KOPT-K1 (cell line): ENCODE data around the gene FBXO34.
"Not testable (repeated sequence)": the region's sequence is repeated elsewhere in the genome, so short reads cannot be mapped to it uniquely, and the experiment has no call there.

Experiments
- H3K27ac ChIP-seq: fragments of 200-600 bp; sonication (generic); 2 replicates; pipeline ENCODE4 v1.5.1; 2016; ENCODE audit warnings: antibody characterized with exemption, mild to moderate bottlenecking, low read depth, low read length; ENCODE audit not compliant: poor library complexity, severe bottlenecking
- H3K36me3 ChIP-seq: fragments of 200-600 bp; sonication (generic); 2 replicates; pipeline ENCODE4 v1.5.1; 2017; ENCODE audit warnings: antibody characterized with exemption, mild to moderate bottlenecking, low read length, moderate library complexity; ENCODE audit not compliant: insufficient read depth
- H3K9me3 ChIP-seq: fragments of 200-600 bp; sonication (generic); 2 replicates; pipeline ENCODE4 v1.5.1; 2017; ENCODE audit warnings: antibody characterized with exemption, low read length, mild to moderate bottlenecking; ENCODE audit not compliant: insufficient read depth, poor library complexity, severe bottlenecking

FBXO34 gene

DNA sequence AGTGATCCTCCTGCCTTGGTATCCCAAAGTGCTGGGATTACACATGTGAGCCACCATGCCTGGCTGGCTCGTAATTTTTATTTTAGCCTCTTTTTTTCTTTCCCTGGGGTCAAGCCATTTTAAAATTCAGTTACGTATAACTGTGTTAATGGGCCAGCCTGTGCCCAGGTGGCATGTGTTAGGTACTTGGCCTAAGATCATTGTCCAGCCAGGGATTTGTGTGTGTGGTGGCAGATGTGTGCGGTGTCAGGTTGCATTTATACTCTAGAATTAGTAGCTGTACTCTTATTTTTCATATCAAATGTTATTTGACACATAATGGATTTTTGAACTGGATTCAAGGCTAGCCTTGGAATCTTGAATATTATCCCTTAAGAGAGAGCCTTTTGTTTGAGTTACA, 69.3 kb downstream of the FBXO34 start:
- H3K36me3 ChIP-seq = no peaks in the 10 kb centered on the region
- no peak overlapping the region for H3K27ac ChIP-seq
- no peaks in the 10 kb centered on the region for H3K9me3 ChIP-seq

DNA sequence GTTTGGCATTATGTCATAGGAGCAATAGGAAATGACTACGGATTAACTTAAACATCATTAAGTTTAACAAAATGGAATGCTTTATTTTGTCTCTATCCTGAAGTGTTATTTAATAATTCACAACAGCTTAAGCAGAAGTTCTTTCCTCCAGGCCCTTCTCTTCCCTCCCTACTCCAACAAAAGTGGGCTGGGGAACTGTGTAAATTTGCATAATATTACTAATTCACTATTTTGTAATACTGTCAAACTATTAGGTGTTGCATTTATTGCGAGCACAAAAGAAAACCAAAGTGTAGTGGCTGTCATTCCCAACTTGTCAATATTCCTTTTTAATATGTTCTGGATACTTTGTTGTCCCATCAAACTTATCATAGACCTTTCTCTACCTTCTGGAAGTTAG, 70.6 kb downstream of the FBXO34 start:
- H3K9me3 ChIP-seq = no peaks in the 10 kb centered on the region
- no peaks in the 10 kb centered on the region for H3K36me3 ChIP-seq
- no peak overlapping the region for H3K27ac ChIP-seq

DNA sequence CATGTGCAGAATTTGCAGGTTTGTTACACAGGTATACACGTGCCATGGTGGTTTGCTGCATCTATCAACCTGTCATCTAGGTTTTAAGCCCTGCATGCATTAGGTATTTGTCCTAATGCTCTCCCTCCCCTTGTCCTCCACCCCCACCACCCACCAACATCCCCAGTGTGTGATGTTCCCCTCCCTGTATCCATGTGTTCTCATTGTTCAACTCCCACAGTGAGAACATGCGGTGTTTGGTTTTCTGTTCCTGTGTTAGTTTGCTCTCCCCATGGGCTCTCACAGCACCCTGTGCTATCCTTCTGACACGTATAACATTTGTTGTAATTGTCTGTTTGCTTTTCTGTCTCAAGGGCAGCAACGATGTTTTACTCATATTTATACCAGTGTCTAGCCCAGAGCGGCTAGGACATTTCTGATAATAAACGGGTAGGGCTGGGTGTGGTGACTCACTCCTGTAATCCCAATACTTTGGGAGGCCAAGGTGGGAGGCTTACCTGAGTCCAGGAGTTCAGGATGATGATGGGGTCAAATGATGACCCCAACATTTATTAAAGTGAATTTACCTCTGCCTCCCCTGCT, 73.5 kb downstream of the FBXO34 start:
- H3K36me3 ChIP-seq, H3K27ac ChIP-seq, H3K9me3 ChIP-seq: not testable (repeated sequence)

DNA sequence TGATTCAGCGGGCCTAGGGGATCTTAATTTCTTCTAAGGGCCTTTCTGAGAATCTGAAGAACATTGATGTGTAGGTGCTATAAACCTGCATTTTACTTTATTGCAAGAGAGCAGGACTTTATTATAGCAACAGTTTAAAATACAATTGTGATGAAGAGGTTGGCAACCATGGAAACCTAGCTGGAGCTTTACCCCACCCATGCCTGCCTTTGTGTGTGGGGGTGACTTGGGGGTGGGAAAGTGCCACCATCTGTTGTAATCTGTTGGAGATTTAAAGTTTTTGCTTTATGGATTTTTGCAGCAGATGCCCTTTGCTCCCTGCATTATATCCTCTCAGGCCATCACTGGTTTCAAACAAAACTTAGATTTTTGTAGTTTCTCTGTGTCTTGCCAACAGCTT, 75.8 kb downstream of the FBXO34 start:
- H3K27ac ChIP-seq = no peak overlapping the region
- H3K36me3 ChIP-seq = peaks cover 20% of the 10 kb centered on the region
- no peaks in the 10 kb centered on the region for H3K9me3 ChIP-seq

DNA sequence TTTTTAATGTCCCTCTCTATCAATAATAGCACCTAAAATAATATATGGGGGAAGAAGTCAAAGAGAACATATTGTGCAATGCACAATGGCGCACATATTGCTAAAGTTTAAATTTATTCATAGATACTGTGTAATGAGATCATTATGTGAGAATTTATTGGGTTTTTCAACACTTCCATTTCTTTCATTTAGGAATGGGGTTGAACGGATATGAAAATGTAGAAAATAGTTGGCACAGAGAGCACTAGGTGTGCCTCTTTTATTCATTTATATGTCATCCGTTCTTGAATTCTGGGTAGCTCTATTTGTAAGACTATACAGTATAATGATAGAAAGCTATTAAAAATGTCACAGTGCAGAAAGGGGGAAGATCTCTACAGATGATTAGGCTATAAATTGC, 76.5 kb downstream of the FBXO34 start:
- Histone ChIP-seq H3K36me3 (peaks cover 27% of the 10 kb centered on the region), H3K9me3 (no peaks in the 10 kb centered on the region), H3K27ac (no peak overlapping the region)

DNA sequence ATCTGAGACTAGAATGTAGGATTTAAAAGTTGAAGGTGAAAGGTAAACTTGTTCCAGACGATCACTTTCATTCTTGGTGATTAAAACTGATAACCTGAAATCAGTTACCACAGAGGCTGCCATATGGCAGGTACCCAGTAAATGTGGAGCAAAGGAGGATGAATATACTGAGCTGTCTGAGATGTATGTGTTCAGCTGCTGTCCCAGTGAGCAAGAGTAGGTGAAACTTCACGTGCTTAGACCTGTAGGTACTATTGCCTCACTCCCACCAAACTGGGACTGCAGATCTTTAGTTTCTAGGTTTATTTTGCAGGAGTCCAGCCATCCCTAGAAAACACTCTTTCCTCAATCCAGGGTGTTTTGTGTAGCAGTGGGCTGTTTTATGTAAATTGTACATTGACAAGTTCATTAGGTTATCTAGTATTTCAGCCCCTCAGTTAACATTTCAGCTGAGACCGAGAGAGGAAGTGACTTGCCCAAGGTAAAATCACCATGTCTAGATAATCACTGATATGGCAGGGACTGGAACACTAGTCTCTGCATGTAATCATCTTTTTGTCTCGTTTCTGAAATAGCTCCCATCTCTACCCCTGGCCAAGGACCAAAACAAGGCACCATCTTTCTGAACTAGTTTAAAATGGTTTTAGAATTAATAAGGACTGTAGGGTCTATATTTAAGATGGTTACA, 77.7 kb downstream of the FBXO34 start:
- no peaks in the 10 kb centered on the region for H3K9me3 ChIP-seq
- no peak overlapping the region for H3K27ac ChIP-seq
- H3K36me3 ChIP-seq = peaks cover 33% of the 10 kb centered on the region

DNA sequence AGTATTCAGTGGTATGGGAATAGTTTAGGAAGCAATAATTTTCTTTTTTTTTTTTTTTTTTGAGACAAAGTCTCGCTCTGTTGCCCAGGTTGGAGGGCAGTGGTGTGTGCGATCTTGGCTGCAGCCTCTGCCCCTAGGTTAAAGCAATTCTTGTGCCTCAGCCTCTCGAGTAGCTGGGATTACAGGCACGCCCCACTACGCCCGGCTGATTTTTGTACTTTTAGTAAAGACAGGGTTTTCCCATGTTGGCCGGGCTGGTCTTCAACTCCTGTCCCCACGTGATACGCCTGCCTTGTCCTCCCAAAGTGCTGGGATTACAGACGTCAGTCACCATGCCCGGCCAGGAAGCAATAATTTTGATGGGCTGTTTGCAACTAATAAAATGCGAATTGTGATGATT, 78.3 kb downstream of the FBXO34 start:
- no peak overlapping the region for H3K27ac ChIP-seq
- H3K9me3 ChIP-seq = no peaks in the 10 kb centered on the region

DNA sequence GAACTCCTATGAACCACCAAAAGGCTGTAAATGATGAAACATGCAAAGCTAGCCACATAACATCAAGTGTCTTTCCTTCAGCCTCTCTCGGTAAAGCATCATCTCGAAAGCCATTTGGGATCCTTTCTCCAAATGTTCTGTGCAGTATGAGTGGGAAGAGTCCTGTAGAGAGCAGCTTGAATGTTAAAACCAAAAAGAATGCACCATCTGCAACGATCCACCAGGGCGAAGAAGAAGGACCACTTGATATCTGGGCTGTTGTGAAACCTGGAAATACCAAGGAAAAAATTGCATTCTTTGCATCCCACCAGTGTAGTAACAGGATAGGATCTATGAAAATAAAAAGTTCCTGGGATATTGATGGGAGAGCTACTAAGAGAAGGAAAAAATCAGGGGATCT, 79.2 kb downstream of the FBXO34 start:
- Histone ChIP-seq H3K36me3 (peaks cover 47% of the 10 kb centered on the region), H3K27ac (no peak overlapping the region), H3K9me3 (no peaks in the 10 kb centered on the region)

More for the DNA sequence above, 78.3 kb downstream of the FBXO34 start:
- H3K36me3 ChIP-seq = peaks cover 39% of the 10 kb centered on the region

DNA sequence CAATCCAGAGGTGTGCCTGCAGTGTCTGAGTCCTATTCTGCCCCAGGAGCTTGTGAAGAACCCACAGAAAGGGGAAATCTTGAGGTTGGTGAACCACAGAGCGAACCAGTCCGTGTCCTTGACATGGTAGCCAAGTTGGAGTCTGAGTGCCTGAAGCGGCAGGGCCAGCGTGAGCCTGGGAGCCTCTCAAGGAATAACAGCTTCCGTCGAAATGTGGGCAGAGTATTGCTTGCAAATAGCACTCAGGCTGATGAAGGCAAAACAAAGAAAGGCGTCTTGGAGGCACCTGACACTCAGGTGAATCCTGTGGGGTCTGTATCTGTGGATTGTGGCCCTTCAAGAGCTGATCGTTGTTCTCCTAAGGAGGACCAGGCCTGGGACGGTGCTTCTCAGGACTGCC, 79.9 kb downstream of the FBXO34 start:
- Histone ChIP-seq H3K36me3 (peaks cover 54% of the 10 kb centered on the region), H3K27ac (no peak overlapping the region), H3K9me3 (no peaks in the 10 kb centered on the region)

DNA sequence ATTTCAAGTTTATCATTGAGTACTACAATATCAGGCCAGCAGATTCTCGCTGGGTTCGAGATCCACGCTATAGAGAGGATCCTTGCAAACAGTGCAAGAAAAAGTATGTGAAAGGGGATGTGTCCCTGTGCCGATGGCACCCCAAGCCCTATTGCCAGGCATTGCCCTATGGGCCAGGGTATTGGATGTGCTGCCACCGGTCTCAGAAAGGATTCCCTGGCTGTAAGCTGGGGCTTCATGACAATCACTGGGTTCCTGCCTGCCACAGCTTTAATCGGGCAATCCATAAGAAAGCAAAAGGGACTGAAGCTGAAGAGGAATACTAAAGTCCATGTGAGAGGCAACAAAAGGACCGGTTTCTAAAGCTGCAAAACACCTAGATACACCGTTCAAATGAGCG, 81.0 kb downstream of the FBXO34 start:
- no peaks in the 10 kb centered on the region for H3K9me3 ChIP-seq
- peaks cover 55% of the 10 kb centered on the region for H3K36me3 ChIP-seq
- no peak overlapping the region for H3K27ac ChIP-seq

DNA sequence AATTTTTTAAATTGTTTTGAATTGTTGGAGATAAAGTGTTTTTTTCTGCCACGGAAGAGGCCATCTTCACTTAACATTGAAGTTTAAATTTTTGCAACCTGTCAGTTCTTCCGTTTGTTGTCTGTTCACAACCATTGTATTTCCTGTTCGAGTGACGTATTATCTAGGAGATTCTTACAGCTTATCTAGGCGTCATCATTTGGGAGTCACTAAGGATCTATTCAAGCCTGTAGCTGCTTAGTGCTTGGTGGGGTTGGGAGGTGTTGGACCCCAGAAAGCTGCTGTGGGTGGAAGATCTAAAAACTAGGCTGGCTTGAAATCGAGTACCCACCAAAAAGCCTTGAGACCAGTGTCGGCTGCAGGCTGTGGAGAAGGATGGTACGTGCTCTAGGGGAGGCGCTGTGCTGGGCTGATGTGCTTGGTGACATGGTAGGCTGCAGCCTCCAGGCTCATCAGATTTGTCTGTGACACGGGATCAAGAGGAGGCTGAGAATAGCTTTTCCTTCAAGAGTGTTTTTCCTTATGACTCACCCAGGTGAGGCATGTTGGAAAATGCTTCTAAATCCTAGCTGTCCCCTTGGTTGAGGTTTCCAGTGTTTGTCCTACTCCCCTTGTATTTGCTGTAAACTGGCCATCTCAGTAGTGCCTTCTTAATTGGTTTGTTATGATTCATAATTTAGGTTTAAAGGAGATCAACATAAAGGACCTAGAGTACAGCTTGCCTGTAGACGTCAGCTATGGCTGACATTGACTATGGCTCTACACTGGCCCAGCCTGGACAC, 82.7 kb downstream of the FBXO34 start:
- no peaks in the 10 kb centered on the region for H3K9me3 ChIP-seq
- peaks cover 55% of the 10 kb centered on the region for H3K36me3 ChIP-seq
- H3K27ac ChIP-seq = no peak overlapping the region

DNA sequence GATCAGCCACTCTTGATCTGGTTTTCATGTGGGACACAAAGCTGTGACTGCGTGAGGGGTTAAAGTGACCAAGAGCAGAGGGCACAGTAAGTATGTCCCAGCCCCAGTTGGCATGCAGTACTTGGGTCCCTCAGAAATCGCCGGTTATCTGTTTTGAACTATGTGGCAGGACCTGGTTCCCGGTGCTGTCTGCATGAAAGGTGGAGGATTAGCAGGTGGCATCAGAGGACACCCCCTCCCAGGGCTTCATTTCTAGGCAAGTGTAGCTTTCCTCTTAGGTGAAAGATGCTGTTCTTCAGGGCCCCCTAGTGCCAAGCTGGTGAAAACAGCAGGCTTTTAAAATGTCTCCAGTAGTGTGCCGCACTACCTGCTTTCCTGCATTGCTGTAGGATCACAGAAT, 83.3 kb downstream of the FBXO34 start:
- no peak overlapping the region for H3K27ac ChIP-seq
- peaks cover 55% of the 10 kb centered on the region for H3K36me3 ChIP-seq
- H3K9me3 ChIP-seq = no peaks in the 10 kb centered on the region

DNA sequence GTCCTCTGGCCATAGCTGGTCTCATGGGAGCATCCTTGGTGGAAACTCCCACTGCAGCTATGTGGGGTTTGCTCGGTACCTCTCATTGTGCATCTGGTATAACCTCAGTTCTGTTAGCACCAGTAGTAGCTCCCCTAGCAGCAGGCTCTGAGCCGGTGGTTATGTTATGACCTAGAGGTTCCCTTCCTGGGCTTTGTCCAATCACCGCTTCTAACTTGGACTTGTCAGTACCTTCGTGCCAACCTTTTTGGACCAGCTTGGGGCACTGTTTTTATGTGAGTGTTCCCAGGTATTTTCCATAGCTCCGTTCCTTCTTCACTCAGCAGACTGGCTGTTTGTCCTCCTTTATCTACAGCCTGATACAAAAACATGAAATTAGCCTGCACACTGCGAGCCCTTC, 84.7 kb downstream of the FBXO34 start:
- H3K9me3 ChIP-seq = no peaks in the 10 kb centered on the region
- peaks cover 46% of the 10 kb centered on the region for H3K36me3 ChIP-seq
- no peak overlapping the region for H3K27ac ChIP-seq

DNA sequence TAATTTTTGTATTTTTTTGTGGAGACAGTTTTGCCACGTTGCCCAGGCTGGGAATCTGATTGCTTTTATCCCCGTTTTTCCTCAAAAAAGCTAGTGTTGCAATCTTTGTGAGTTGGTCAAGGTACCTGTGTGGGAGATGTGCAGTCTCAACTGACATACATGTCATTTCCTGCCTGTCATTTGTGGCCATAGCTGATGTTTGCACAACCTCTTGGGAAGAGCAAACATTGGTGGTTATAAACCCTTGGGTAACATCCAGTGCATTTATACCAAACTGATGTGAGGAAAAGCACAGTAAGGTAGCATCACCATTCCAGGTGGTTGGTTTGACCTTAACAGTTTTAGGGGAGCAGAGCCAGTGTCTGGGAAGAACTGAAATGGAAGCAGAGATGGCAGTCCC, 85.7 kb downstream of the FBXO34 start:
- H3K36me3 ChIP-seq = peaks cover 36% of the 10 kb centered on the region
- H3K27ac ChIP-seq = no peak overlapping the region
- H3K9me3 ChIP-seq = no peaks in the 10 kb centered on the region

DNA sequence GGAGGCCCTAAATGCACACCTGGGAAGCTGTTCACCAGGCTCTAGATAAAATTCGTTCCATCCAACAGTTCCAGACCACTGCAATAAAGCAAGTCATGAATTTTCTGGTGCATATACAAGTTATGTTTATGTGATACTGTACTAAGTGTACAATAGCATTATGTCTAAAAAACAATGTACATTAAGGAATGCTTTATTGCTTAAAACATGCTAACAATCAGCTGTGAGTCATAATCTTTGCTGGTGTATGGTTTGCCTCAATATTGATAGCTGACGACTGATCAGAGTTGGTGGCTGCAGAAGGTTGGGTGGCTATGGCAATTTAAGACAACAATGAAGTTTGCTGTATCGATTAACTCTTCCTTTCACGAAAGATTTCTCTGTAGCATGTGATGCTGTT, 88.1 kb downstream of the FBXO34 start:
- no peak overlapping the region for H3K27ac ChIP-seq
- H3K36me3 ChIP-seq = peaks cover 18% of the 10 kb centered on the region; the same call in 1 of the 2 replicates
- H3K9me3 ChIP-seq = no peaks in the 10 kb centered on the region
